ENCODE results near the gene CDON. TPM values are rescaled to one million over a fixed set of nuclear protein-coding genes. Genes with fewer than 3 reads are reported as not detected.

CDON gene
- total RNA-seq, 2 donors from 2014 or later = 2.0 TPM

DNA sequence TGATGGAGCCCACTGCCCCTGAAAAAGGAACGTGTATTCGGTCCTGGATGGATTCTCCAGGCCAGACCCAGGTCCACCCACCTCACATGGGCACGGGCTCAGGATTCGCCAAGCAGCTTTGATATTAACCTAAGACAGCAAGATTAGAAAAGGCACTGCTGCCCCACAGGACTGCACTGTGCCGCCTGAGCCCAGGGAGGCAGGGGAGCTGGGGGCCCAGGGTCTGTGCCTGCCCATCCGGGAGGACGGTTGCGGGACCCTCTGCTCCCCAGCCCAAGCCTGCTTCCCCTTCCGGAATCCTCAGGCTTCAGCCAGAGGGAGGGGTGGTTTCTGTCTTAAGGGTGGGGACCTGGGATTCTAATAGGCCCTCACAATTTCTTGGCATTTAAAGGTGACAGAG is 130.4 kb downstream of the CDON start:
- Mint-ChIP-seq H3K36me3 (ENCODE audit: low read depth) (no peaks in the 10 kb centered on the region), H3K4me3 (no peak overlapping the region), H3K4me1 (no peaks in the 10 kb centered on the region), H3K27ac (no peak overlapping the region), H3K27me3 (peaks cover 31% of the 10 kb centered on the region)
- no peak for DNase-seq
- no peak for ATAC-seq
- no peaks in the 10 kb centered on the region for H3K9me3 ChIP-seq (ENCODE audit: control insufficient read depth, low read length, poor library complexity, severe bottlenecking)

DNA sequence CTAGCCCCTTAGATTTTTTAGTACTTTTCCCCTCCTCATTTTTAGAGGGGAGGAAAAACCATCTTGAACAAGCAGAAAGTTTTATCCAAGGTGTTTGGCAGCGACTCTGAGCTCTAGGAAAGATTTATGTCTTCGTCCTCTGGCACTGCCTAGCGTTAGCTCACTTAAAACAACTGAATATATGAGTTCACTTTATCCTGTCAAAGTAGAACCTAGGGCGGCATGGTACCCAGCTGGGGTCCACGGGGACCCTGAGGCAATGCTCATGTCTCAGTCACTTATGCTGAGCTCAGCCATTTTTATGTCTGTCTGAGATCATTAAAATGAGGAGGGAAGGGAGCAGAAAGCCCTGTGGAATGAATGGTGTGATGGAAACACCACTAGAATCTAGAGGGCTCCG is 131.0 kb downstream of the CDON start:
- H3K9me3 ChIP-seq (ENCODE audit: control insufficient read depth, low read length, poor library complexity, severe bottlenecking) = no peaks in the 10 kb centered on the region
- no peaks in the 10 kb centered on the region for H3K4me1 Mint-ChIP-seq
- no peak overlapping the region for H3K4me3 Mint-ChIP-seq
- DNase-seq = no peak
- H3K36me3 Mint-ChIP-seq (ENCODE audit: low read depth) = peaks cover 2% of the 10 kb centered on the region
- H3K27me3 Mint-ChIP-seq = peaks cover 37% of the 10 kb centered on the region
- no peak overlapping the region for H3K27ac Mint-ChIP-seq
- no peak for ATAC-seq

DNA sequence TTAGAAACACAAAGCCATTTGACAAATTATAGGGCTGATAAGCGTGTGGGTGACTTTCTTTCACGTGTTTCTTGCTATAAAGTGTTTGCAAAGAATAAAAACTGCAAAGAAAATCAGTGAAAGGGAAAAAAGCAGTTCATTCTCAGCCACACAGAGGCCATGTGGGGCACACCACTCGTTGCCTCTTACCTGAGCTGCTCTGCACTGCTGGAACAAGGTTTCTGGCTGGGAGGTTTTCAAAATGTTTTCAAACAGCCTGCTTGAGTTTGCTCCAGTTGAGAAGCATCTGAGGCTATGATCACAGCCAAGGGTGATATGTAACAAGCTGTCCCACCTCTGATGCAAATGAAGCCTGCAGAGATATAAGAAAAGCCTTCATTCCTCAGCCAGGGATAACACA is 131.6 kb downstream of the CDON start:
- no peak overlapping the region for H3K4me3 Mint-ChIP-seq
- peaks cover 2% of the 10 kb centered on the region for H3K36me3 Mint-ChIP-seq (ENCODE audit: low read depth)
- H3K27ac Mint-ChIP-seq = peak overlapping the region; percentile 6
- H3K4me1 Mint-ChIP-seq = no peaks in the 10 kb centered on the region
- no peaks in the 10 kb centered on the region for H3K9me3 ChIP-seq (ENCODE audit: control insufficient read depth, low read length, poor library complexity, severe bottlenecking)
- peaks cover 39% of the 10 kb centered on the region for H3K27me3 Mint-ChIP-seq
- no peak for ATAC-seq
- no peak for DNase-seq

DNA sequence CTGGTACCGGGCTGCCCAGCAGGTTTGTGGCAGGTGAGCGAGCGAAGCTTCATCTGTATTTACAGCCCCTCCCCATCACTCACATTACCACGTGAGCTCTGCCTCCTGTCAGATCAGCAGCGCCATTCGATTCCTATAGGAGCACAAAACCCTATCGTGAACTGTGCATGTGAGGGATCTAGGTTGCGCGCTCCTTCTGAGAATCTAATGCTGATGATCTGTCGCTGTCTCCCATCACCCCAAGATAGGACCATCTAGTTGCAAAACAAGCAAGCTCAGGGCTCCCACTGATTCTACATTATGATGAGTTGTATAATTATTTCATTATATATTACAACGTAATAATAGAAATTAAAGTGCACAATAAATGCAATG is 132.6 kb downstream of the CDON start:
- Mint-ChIP-seq H3K27me3 (peaks cover 47% of the 10 kb centered on the region), H3K4me3 (no peak overlapping the region), H3K27ac (no peak overlapping the region), H3K36me3 (ENCODE audit: low read depth) (peaks cover 2% of the 10 kb centered on the region), H3K4me1 (no peaks in the 10 kb centered on the region)
- DNase-seq = no peak
- no peaks in the 10 kb centered on the region for H3K9me3 ChIP-seq (ENCODE audit: control insufficient read depth, low read length, poor library complexity, severe bottlenecking)
- ATAC-seq = no peak

DNA sequence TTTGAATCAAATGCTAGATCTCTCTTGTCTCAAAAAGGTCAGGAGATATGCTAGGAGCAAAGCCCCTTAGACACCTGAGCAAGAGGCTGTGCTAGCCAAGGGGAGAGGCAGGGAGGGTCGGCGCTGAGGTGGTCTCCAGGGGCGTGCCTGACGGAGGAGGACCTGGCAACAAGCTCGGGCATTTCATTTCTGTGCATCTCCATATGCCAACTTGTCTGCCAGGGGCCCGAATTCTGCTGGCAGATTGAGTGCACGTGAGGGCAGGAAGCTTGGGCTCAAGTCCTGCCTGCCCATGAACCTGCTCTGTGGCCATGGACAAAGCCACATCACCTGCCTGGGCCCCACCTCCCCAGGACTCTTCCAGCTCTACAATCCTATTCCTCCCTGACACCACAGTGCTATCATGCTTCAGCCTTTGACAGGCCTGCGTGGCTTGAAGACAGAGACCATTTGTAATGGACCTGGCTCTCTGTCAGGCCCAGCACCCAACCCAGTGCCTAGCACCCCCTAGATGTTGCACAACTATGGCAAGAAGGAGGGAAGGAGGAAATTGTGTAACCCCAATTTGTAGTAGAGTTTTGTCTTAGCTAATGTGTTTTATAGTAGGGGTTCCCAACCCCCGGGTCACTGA is 133.1 kb downstream of the CDON start:
- no peak overlapping the region for H3K4me3 Mint-ChIP-seq
- H3K4me1 Mint-ChIP-seq = no peaks in the 10 kb centered on the region
- DNase-seq (no peak), ATAC-seq (no peak)
- H3K27ac Mint-ChIP-seq = no peak overlapping the region
- H3K9me3 ChIP-seq (ENCODE audit: control insufficient read depth, low read length, poor library complexity, severe bottlenecking) = no peaks in the 10 kb centered on the region
- peaks cover 2% of the 10 kb centered on the region for H3K36me3 Mint-ChIP-seq (ENCODE audit: low read depth)
- peaks cover 48% of the 10 kb centered on the region for H3K27me3 Mint-ChIP-seq

DNA sequence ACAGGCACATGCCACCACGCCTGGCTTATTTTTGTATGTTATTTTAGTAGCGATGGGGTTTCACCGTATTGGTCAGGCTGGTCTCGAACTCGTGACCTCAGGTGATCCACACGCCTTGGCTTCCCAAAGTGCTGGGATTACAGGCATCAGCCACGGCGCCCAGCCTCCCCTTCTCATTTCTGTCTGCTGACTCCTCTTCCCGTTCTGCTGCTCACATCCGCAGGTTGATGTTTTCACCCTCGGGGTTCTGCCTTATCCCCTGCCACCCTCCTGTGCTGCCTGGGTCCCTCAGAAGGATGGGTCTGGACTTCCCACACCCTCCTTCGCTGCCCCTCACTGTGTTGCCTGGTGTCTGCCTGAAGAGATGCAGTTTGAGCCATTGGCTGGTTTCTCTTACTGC is 136.0 kb downstream of the CDON start:
- H3K27ac Mint-ChIP-seq = no peak overlapping the region
- H3K4me1 Mint-ChIP-seq = no peaks in the 10 kb centered on the region
- ATAC-seq = no peak
- H3K4me3 Mint-ChIP-seq = no peak overlapping the region
- no peaks in the 10 kb centered on the region for H3K9me3 ChIP-seq (ENCODE audit: control insufficient read depth, low read length, poor library complexity, severe bottlenecking)
- H3K36me3 Mint-ChIP-seq (ENCODE audit: low read depth) = peaks cover 2% of the 10 kb centered on the region
- peaks cover 47% of the 10 kb centered on the region for H3K27me3 Mint-ChIP-seq
- no peak for DNase-seq

DNA sequence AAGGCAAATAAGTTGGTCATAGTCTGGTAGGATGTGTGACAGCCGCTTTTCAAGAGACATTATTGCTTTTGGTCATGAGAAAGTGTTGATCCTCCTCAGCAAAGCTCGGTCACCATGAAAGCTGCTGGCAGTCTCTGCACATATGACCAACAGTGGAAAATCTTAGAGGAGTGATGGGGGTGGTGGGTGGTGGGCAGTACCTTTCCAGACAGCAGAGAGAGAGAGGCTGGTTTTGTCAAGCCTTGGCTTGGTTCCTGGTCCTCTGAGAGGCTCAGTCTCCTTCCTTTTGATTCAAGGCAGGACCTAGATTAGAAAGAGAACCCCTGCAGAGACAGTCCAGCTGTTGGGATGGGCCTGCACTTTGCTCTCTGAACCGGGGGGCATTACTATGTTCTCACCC is 136.9 kb downstream of the CDON start:
- no peak for ATAC-seq
- H3K27ac Mint-ChIP-seq = no peak overlapping the region
- peaks cover 55% of the 10 kb centered on the region for H3K27me3 Mint-ChIP-seq
- DNase-seq = no peak
- peaks cover 2% of the 10 kb centered on the region for H3K36me3 Mint-ChIP-seq (ENCODE audit: low read depth)
- no peaks in the 10 kb centered on the region for H3K4me1 Mint-ChIP-seq
- H3K4me3 Mint-ChIP-seq = no peak overlapping the region
- H3K9me3 ChIP-seq (ENCODE audit: control insufficient read depth, low read length, poor library complexity, severe bottlenecking) = no peaks in the 10 kb centered on the region

DNA sequence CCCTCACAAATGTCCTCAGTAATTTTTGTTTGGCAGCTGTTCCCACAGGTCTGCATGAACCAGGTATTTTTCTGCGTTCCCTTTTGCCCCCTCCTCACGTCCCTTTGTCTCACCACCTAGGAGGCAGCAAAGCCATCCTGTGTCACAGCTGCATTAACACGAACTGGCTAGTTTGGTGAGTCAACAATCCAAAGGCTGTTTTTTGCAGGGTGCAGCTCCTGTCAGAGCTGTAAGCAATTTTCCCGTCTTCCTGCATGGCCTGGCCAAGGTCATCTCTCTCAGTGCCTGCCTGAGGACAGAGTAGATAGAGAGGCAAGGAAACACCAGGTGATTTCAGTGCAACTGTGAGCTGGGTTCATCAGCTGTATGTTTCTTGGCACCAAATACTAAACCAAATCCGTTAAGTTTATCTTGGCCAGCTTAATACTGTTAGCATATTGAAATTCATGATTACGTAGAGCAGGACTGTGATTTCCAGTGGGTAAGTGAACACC is 137.4 kb downstream of the CDON start:
- DNase-seq (no peak), ATAC-seq (no peak)
- Mint-ChIP-seq H3K36me3 (ENCODE audit: low read depth) (peaks cover 5% of the 10 kb centered on the region), H3K27ac (no peak overlapping the region), H3K4me3 (no peak overlapping the region), H3K4me1 (no peaks in the 10 kb centered on the region), H3K27me3 (peaks cover 55% of the 10 kb centered on the region)
- H3K9me3 ChIP-seq (ENCODE audit: control insufficient read depth, low read length, poor library complexity, severe bottlenecking) = no peaks in the 10 kb centered on the region

DNA sequence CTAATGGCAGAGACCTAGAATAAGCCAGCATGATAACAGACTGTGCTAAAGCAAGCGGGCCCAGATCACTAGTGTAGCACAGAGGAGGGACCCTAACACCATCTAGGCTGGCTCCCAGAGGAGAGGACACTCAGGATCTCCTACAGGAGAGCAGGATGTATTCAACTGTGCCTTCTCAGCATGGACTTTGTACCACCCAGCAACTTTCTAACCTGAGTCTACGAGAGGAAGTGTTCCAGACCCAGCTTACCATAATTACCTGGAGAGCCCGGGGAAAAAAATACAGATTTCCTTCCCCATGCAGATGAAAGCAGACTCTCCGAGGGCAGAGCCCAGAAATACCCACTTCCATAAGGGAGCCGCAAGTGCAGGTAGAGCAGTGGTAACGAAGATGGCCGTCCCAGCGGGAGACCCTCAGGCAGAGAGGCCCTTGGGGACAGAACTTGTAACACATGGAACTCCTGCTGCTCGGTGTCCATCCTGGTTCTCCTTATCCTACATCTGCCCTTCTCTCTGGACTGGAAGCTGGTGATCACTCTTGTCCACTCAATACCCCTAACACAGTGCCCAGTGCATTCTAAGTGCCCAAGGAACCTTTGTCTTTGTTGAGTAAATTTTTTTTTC is 138.2 kb downstream of the CDON start:
- Mint-ChIP-seq H3K27ac (no peak overlapping the region), H3K4me3 (no peak overlapping the region), H3K27me3 (peaks cover 54% of the 10 kb centered on the region), H3K4me1 (no peaks in the 10 kb centered on the region), H3K36me3 (ENCODE audit: low read depth) (peaks cover 5% of the 10 kb centered on the region)
- no peak for DNase-seq
- no peak for ATAC-seq
- no peaks in the 10 kb centered on the region for H3K9me3 ChIP-seq (ENCODE audit: control insufficient read depth, low read length, poor library complexity, severe bottlenecking)

DNA sequence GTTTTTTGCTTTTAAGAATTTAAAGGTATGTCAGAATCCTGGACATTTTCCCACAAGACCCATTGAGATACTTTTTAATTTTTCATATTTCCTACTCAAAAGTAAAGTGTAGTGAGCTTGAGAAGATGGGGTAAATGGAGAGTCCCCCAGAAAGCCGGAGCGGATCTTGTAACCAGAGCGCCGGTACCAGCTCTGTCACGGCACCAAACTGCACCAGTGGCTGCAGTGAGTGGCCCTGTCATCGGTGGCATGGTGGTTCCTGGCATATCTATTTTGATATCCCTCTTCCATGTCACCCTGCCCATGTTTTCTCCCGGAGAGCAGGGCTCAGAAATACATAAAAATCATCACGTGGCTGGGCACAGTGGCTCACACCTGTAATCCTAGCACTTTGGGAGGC is 139.0 kb downstream of the CDON start:
- H3K4me3 Mint-ChIP-seq = no peak overlapping the region
- no peaks in the 10 kb centered on the region for H3K9me3 ChIP-seq (ENCODE audit: control insufficient read depth, low read length, poor library complexity, severe bottlenecking)
- peaks cover 5% of the 10 kb centered on the region for H3K36me3 Mint-ChIP-seq (ENCODE audit: low read depth)
- ATAC-seq = no peak
- no peak for DNase-seq
- no peaks in the 10 kb centered on the region for H3K4me1 Mint-ChIP-seq
- peaks cover 58% of the 10 kb centered on the region for H3K27me3 Mint-ChIP-seq
- H3K27ac Mint-ChIP-seq = no peak overlapping the region

DNA sequence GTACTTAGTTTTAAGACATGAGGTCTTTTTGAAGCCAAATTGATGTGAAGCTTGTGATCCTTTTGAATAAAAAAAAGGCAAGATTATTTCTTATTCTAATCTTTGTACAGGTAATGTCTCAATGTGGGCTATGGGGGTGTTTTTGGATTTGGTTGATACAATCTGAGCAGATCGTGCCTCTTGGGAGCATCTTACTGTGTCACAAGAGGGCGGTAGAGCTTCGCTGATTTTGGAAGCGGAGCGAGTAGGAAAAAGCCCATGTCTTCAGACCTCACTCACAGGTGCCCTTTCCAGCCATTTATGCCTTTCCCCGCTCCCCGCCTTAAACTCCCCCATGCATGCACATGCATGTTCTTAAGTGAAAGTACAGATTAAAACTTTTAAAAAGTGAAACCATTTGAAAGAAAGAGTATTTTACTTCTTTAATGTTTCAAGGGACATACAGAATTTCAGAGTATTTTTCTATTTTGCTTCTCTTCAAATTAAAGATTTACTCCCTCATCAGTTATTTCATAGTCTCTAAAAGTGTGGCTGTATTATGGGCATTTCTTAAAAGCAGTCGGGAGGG is 139.6 kb downstream of the CDON start:
- peak; percentile 78 for ATAC-seq
- H3K4me3 Mint-ChIP-seq = no peak overlapping the region

DNA sequence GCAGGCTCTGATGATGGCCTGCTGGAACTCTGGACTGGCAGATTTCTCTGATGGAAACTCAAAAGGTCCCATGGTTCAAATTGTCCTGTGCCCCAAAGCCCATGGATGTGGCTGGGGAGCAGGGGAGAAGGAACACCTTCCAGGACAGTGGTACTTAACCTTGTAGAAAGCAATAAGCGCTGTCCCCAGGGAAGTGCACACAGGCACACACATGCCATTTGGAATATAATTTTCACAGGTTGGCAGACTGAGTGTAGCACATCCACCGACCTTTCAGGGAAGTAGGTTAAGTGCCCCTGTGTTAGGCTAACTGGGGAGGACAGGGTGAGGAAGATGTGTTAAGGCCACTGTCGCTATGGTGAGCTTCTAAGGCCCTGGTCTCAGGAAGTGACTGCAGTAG is 140.5 kb downstream of the CDON start:
- Mint-ChIP-seq H3K27ac (no peak overlapping the region), H3K4me3 (no peak overlapping the region), H3K4me1 (no peaks in the 10 kb centered on the region), H3K27me3 (peaks cover 62% of the 10 kb centered on the region), H3K36me3 (ENCODE audit: low read depth) (peaks cover 5% of the 10 kb centered on the region)
- DNase-seq (no peak), ATAC-seq (no peak)
- H3K9me3 ChIP-seq (ENCODE audit: control insufficient read depth, low read length, poor library complexity, severe bottlenecking) = no peaks in the 10 kb centered on the region

More for the DNA sequence above, 139.6 kb downstream of the CDON start:
- Mint-ChIP-seq H3K27me3 (peaks cover 64% of the 10 kb centered on the region), H3K27ac (no peak overlapping the region), H3K4me1 (no peaks in the 10 kb centered on the region), H3K36me3 (ENCODE audit: low read depth) (peaks cover 5% of the 10 kb centered on the region)
- H3K9me3 ChIP-seq (ENCODE audit: control insufficient read depth, low read length, poor library complexity, severe bottlenecking) = no peaks in the 10 kb centered on the region
- peak in 2 of 3 donors; percentile 19 to 39 for DNase-seq

DNA sequence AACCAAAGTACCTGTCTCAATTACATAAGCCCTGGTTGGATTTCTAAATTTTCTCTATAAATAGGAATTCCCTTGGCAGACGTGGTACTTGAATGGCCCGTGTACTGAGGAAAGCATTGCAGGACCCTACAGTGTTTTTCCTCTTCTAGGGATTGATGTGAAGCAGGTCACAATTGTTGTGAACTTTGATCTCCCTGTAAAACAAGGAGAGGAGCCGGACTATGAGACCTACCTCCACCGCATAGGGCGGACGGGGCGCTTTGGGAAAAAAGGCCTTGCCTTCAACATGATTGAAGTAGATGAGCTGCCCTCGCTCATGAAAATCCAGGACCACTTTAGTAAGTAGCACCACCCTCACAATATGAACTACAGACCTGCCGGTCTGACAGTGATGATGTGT is 141.6 kb downstream of the CDON start:
- H3K27ac Mint-ChIP-seq = no peak overlapping the region
- ATAC-seq (no peak), DNase-seq (no peak)
- peaks cover 67% of the 10 kb centered on the region for H3K27me3 Mint-ChIP-seq
- no peaks in the 10 kb centered on the region for H3K4me1 Mint-ChIP-seq
- peaks cover 3% of the 10 kb centered on the region for H3K36me3 Mint-ChIP-seq (ENCODE audit: low read depth)
- no peaks in the 10 kb centered on the region for H3K9me3 ChIP-seq (ENCODE audit: control insufficient read depth, low read length, poor library complexity, severe bottlenecking)
- H3K4me3 Mint-ChIP-seq = no peak overlapping the region

Measured in T-helper 17 cell (primary cell).